ENCODE data around the gene KDM3B. TPM values are rescaled to one million over a fixed set of nuclear protein-coding genes. Genes with fewer than 3 reads are reported as not detected.

The KDM3B gene
- total and polyA plus RNA-seq, 9 donors = 38.8 to 79.0 (median 70.1) TPM

DNA sequence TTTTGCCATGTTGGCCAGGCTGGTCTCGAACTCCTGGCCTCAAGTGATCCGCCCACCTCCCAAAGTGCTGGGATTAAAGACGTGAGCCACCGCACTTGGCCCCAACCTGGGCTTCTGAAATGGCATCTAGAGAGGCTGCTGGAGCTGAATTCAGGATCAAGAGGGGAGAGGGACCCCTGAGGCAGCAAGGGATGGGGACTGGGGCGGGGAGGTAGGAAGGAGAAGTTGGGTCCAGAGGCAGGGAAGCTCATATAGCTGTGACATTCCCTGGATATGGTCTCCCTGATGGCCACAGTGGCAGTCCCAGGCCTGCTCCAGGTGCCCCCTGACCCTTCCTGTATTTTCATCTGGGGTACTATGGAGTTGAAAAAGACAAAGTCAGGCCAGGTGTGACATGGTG lies 98.5 kb downstream of the KDM3B start:
- intact Hi-C loops (cut with DNase I) = loop anchor here in 2 of 4 donors (2.0 kb wide), 1 partner anchor 52 kb away; no protein-coding TSS in a partner anchor

GRCh38 chr5:138452720-138453119 lies 100.2 kb downstream of the KDM3B start:
- Histone ChIP-seq H3K27me3 (no peaks in the 10 kb centered on the region), H3K36me3 (no peaks in the 10 kb centered on the region), H3K4me3 (no peak overlapping the region), H3K27ac (no peak overlapping the region), H3K9me3 (no peaks in the 10 kb centered on the region), H3K4me1 (ENCODE audit: insufficient read depth) (no peaks in the 10 kb centered on the region)
- TF ChIP-seq CTCF (IDR thresholded peaks at IDR 0.05) (no peak), POLR2A (IDR thresholded peaks at IDR 0.05) (no peak), EP300 (IDR thresholded peaks at IDR 0.05) (no peak)
- intact Hi-C loops (cut with DNase I) = no loop called here
- no peak for DNase-seq
- 69 to 92% (median 87%) methylated on average over 6 of the region's 6 CpGs for WGBS, 3 donors

More for the DNA sequence above, 98.5 kb downstream of the KDM3B start:
- no peak for DNase-seq
- no peaks in the 10 kb centered on the region for H3K4me1 ChIP-seq (ENCODE audit: insufficient read depth)
- H3K36me3 ChIP-seq = no peaks in the 10 kb centered on the region
- no peak overlapping the region for H3K27ac ChIP-seq
- TF ChIP-seq POLR2A (IDR thresholded peaks at IDR 0.05) (no peak), CTCF (IDR thresholded peaks at IDR 0.05) (no peak), EP300 (IDR thresholded peaks at IDR 0.05) (no peak)
- 94% methylated on average over 5 of the region's 5 CpGs for WGBS, 3 donors
- H3K27me3 ChIP-seq = no peaks in the 10 kb centered on the region
- H3K4me3 ChIP-seq = no peak overlapping the region
- H3K9me3 ChIP-seq = no peaks in the 10 kb centered on the region

- no peaks in the 10 kb centered on the region for H3K36me3 ChIP-seq
- no peaks in the 10 kb centered on the region for H3K27me3 ChIP-seq
- 87 to 88% (median 87%) methylated on average over 13 of the region's 13 CpGs for WGBS, 3 donors
- no peak for DNase-seq
- TF ChIP-seq EP300 (IDR thresholded peaks at IDR 0.05) = no peak
- no peak for TF ChIP-seq CTCF (IDR thresholded peaks at IDR 0.05)
- TF ChIP-seq POLR2A (IDR thresholded peaks at IDR 0.05) = no peak
- H3K27ac ChIP-seq = no peak overlapping the region
- H3K9me3 ChIP-seq = no peaks in the 10 kb centered on the region
- peaks cover 1% of the 10 kb centered on the region for H3K4me1 ChIP-seq (ENCODE audit: insufficient read depth)
- intact Hi-C loops (cut with DNase I) = no loop called here
- H3K4me3 ChIP-seq = no peak overlapping the region
These were observed 101.1 kb downstream of the KDM3B start for GRCh38 chr5:138453590-138453989.

- Histone ChIP-seq H3K27ac (no peak overlapping the region), H3K4me3 (no peak overlapping the region), H3K36me3 (no peaks in the 10 kb centered on the region), H3K4me1 (ENCODE audit: insufficient read depth) (peaks cover 3% of the 10 kb centered on the region), H3K9me3 (no peaks in the 10 kb centered on the region), H3K27me3 (no peaks in the 10 kb centered on the region)
- intact Hi-C loops (cut with DNase I) = no loop called here
- 83 to 87% (median 86%) methylated on average over 8 of the region's 8 CpGs for WGBS, 3 donors
- no peak for DNase-seq
- TF ChIP-seq POLR2A (IDR thresholded peaks at IDR 0.05) (no peak), CTCF (IDR thresholded peaks at IDR 0.05) (no peak), EP300 (IDR thresholded peaks at IDR 0.05) (no peak)
These were observed 101.6 kb downstream of the KDM3B start for GRCh38 chr5:138454121-138454520.

Data from ovary (tissue), 9 donors.